ENCODE measurements around the gene ABCF2. TPM values are rescaled to one million over a fixed set of nuclear protein-coding genes. Genes with fewer than 3 reads are reported as not detected.

Gene ABCF2
- total RNA-seq, 1 donor from 2014 or later = 35.8 TPM

DNA sequence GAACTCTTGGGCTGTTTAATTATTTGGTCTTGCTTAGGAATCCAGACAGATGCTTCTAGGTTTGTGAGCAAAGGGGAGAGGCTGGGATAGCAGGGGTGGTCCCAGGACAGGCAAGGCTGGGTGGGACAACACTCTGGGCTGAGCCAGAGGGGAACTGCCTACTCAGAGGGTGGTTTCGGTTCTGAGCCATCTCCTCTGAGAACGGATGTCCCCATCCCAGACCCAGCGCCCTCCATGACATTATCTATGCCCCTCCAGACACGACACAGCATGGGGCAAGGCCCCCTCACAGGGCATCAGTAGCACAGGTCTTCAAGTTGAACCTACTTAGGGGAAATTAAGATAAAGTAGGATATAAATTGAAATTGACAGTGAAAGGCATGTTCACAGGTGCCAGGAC lies 47.1 kb downstream of the ABCF2 start:
- no peak for DNase-seq (ENCODE audit: low spot score)
- H3K27ac Mint-ChIP-seq (ENCODE audit: unreplicated experiment) = no peak overlapping the region
- no peak overlapping the region for H3K4me3 Mint-ChIP-seq (ENCODE audit: unreplicated experiment)
- no peaks in the 10 kb centered on the region for H3K4me1 Mint-ChIP-seq (ENCODE audit: low read depth)
- H3K27me3 Mint-ChIP-seq (ENCODE audit: low read depth) = peaks cover 42% of the 10 kb centered on the region
- H3K36me3 Mint-ChIP-seq (ENCODE audit: low read depth) = no peaks in the 10 kb centered on the region
- no peaks in the 10 kb centered on the region for H3K9me3 Mint-ChIP-seq (ENCODE audit: low read depth)
- no peak for TF ChIP-seq CTCF (IDR thresholded peaks at IDR 0.05)

DNA sequence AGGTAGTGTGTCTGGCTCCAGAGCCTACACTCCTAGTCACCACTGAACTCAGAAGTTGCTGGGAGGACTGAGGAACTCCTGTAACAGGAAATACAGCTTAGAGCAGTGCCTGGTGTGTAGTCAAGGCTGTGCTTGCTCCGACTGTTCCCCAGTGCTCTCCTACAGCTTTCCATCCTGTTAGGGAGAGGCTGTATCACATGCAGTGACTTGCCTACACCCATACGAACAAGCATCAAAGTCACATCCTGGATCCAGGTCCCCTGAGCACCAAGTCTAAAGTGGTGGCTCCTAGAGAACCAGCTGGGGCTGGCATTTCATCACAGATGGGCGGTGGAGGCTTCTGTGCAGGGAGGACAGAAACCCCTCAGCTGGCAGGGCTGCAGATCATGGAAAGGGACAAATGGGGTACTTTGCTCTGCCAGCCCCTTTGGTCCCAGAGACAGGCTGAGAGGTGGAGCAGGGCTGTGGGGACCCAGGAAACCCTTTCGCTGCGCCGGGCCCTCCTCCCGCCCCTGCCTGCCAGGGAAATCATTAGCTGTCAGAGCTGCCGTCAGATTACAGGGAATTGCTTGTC lies 47.6 kb downstream of the ABCF2 start:
- peaks cover 44% of the 10 kb centered on the region for H3K27me3 Mint-ChIP-seq (ENCODE audit: low read depth)
- no peak for DNase-seq (ENCODE audit: low spot score)
- H3K4me1 Mint-ChIP-seq (ENCODE audit: low read depth) = no peaks in the 10 kb centered on the region
- H3K9me3 Mint-ChIP-seq (ENCODE audit: low read depth) = no peaks in the 10 kb centered on the region
- no peak overlapping the region for H3K27ac Mint-ChIP-seq (ENCODE audit: unreplicated experiment)
- H3K36me3 Mint-ChIP-seq (ENCODE audit: low read depth) = no peaks in the 10 kb centered on the region
- no peak overlapping the region for H3K4me3 Mint-ChIP-seq (ENCODE audit: unreplicated experiment)
- no peak for TF ChIP-seq CTCF (IDR thresholded peaks at IDR 0.05)

DNA sequence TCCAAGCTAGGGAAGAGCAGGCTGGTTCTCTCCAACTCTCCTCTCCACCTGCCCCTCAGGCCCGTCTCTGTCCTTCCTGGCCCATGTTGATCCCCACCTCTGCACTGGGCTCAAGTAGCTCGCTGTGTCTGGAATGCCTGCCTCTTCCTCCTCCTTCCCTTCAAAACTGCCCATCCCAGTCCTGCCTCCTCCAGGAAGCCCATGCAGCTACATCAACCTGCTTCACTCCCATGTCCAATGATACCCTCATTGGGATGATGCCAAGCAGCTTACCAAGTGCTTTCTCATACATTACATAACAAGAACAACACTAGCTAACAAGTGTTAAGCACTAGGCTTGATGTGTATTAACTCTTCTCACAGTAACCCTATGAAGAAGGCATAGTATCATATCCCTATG lies 48.2 kb downstream of the ABCF2 start:
- no peaks in the 10 kb centered on the region for H3K9me3 Mint-ChIP-seq (ENCODE audit: low read depth)
- TF ChIP-seq CTCF (IDR thresholded peaks at IDR 0.05) = no peak
- no peak overlapping the region for H3K4me3 Mint-ChIP-seq (ENCODE audit: unreplicated experiment)
- no peak for DNase-seq (ENCODE audit: low spot score)
- no peaks in the 10 kb centered on the region for H3K36me3 Mint-ChIP-seq (ENCODE audit: low read depth)
- H3K27ac Mint-ChIP-seq (ENCODE audit: unreplicated experiment) = no peak overlapping the region
- peaks cover 44% of the 10 kb centered on the region for H3K27me3 Mint-ChIP-seq (ENCODE audit: low read depth)
- no peaks in the 10 kb centered on the region for H3K4me1 Mint-ChIP-seq (ENCODE audit: low read depth)

GRCh38 chr7:151178236-151178635 lies 48.8 kb downstream of the ABCF2 start:
- H3K9me3 Mint-ChIP-seq (ENCODE audit: low read depth) = no peaks in the 10 kb centered on the region
- no peak overlapping the region for H3K27ac Mint-ChIP-seq (ENCODE audit: unreplicated experiment)
- no peak for DNase-seq (ENCODE audit: low spot score)
- no peak overlapping the region for H3K4me3 Mint-ChIP-seq (ENCODE audit: unreplicated experiment)
- no peaks in the 10 kb centered on the region for H3K4me1 Mint-ChIP-seq (ENCODE audit: low read depth)
- peaks cover 48% of the 10 kb centered on the region for H3K27me3 Mint-ChIP-seq (ENCODE audit: low read depth)
- no peak for TF ChIP-seq CTCF (IDR thresholded peaks at IDR 0.05)
- H3K36me3 Mint-ChIP-seq (ENCODE audit: low read depth) = no peaks in the 10 kb centered on the region

- DNase-seq (ENCODE audit: low spot score) = no peak
- peaks cover 52% of the 10 kb centered on the region for H3K27me3 Mint-ChIP-seq (ENCODE audit: low read depth)
- no peak overlapping the region for H3K4me3 Mint-ChIP-seq (ENCODE audit: unreplicated experiment)
- H3K36me3 Mint-ChIP-seq (ENCODE audit: low read depth) = no peaks in the 10 kb centered on the region
- H3K27ac Mint-ChIP-seq (ENCODE audit: unreplicated experiment) = no peak overlapping the region
- no peaks in the 10 kb centered on the region for H3K4me1 Mint-ChIP-seq (ENCODE audit: low read depth)
- H3K9me3 Mint-ChIP-seq (ENCODE audit: low read depth) = no peaks in the 10 kb centered on the region
- TF ChIP-seq CTCF (IDR thresholded peaks at IDR 0.05) = no peak
Observed at GRCh38 chr7:151177310-151177709, 49.7 kb downstream of the ABCF2 start.

Data from chondrocyte (in vitro differentiated cells).